22Rv1 (cell line): ENCODE data around the gene FBRSL1.

Experiments used
- CTCF ChIP-seq: fragments of 450-650 bp; IDR thresholded peaks from 2 replicates; pipeline ENCODE4 v1.5.1; 2017; ENCODE audit warnings: mild to moderate bottlenecking
- ZFX ChIP-seq: fragments of 450-650 bp; IDR thresholded peaks from 2 replicates; pipeline ENCODE4 v1.6.1; 2017; ENCODE audit warnings: antibody characterized with exemption, borderline replicate concordance

GRCh38 chr12:132483208-132483607 is 6.7 kb upstream of the FBRSL1 start:
- TF ChIP-seq CTCF = no peak
- no peak for TF ChIP-seq ZFX
